AG09309 (cell line): ENCODE measurements around the gene IGFN1.
A peak's percentile ranks its signal among the peaks of the same experiment; 100 is the strongest.

Experiments
- DNase-seq: peaks from one replicate; pipeline ENCODE4 v3.0.0-alpha.2; 2010; ENCODE audit warnings: low read depth
- H3K4me3 ChIP-seq: 2 replicates; pipeline ENCODE4 v1.5.1; 2011; ENCODE audit warnings: mild to moderate bottlenecking, low read depth, low read length, moderate library complexity; ENCODE audit not compliant: control insufficient read depth
- TF ChIP-seq, protein P1 (sequence below): IDR thresholded peaks from 2 replicates; pipeline ENCODE4 v1.5.1; 2011; ENCODE audit warnings: mild to moderate bottlenecking, low read depth, low read length, inconsistent platforms; ENCODE audit not compliant: insufficient read depth, control insufficient read depth; ENCODE audit errors: missing control alignments

Gene IGFN1

GRCh38 chr1:201171063-201172036 lies 19.3 kb upstream of the IGFN1 start:
- TF ChIP-seq, protein P1, sequence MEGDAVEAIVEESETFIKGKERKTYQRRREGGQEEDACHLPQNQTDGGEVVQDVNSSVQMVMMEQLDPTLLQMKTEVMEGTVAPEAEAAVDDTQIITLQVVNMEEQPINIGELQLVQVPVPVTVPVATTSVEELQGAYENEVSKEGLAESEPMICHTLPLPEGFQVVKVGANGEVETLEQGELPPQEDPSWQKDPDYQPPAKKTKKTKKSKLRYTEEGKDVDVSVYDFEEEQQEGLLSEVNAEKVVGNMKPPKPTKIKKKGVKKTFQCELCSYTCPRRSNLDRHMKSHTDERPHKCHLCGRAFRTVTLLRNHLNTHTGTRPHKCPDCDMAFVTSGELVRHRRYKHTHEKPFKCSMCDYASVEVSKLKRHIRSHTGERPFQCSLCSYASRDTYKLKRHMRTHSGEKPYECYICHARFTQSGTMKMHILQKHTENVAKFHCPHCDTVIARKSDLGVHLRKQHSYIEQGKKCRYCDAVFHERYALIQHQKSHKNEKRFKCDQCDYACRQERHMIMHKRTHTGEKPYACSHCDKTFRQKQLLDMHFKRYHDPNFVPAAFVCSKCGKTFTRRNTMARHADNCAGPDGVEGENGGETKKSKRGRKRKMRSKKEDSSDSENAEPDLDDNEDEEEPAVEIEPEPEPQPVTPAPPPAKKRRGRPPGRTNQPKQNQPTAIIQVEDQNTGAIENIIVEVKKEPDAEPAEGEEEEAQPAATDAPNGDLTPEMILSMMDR = peak; percentile 36
- DNase-seq = no peak
- H3K4me3 ChIP-seq = peak overlapping the region; percentile 72

GRCh38 chr1:201172326-201172725 lies 18.3 kb upstream of the IGFN1 start:
- TF ChIP-seq, protein P1 = no peak
- H3K4me3 ChIP-seq = no peak overlapping the region
- no peak for DNase-seq

- TF ChIP-seq, protein P1 = no peak
- DNase-seq = no peak
- H3K4me3 ChIP-seq = no peak overlapping the region
These were observed 17.5 kb upstream of the IGFN1 start for GRCh38 chr1:201172999-201173610.

- H3K4me3 ChIP-seq = no peak overlapping the region
- no peak for DNase-seq
- TF ChIP-seq, protein P1 = no peak
These were observed 16.9 kb upstream of the IGFN1 start for GRCh38 chr1:201173736-201174135.

GRCh38 chr1:201175820-201176500 lies 14.7 kb upstream of the IGFN1 start:
- TF ChIP-seq, protein P1 = no peak
- no peak for DNase-seq
- no peak overlapping the region for H3K4me3 ChIP-seq

DNA sequence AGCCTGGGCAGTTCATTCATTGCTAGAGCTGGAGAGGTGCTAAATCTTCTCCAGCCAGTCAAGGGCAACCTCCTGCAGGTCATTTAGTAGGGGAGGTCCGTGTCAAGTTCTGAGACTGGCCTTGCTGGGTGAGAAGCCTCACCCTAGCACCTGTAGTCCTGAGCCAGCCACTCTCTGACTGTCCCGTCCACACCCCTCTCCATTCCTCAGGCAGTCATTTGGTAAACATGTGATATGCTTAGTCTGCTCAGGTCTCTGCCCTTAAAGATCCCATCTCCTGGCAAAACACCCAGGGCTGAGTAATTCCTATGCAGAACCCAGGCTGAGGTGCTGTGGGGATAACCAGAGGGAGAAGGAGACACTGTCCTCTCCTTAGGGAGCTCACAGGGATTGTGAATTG lies 13.7 kb upstream of the IGFN1 start:
- TF ChIP-seq, protein P1 = no peak
- no peak for DNase-seq
- no peak overlapping the region for H3K4me3 ChIP-seq
